ENCODE data around the gene BORCS6.
"Not testable (repeated sequence)": the region's sequence is repeated elsewhere in the genome, so short reads cannot be mapped to it uniquely, and the experiment has no call there.

The BORCS6 gene

DNA sequence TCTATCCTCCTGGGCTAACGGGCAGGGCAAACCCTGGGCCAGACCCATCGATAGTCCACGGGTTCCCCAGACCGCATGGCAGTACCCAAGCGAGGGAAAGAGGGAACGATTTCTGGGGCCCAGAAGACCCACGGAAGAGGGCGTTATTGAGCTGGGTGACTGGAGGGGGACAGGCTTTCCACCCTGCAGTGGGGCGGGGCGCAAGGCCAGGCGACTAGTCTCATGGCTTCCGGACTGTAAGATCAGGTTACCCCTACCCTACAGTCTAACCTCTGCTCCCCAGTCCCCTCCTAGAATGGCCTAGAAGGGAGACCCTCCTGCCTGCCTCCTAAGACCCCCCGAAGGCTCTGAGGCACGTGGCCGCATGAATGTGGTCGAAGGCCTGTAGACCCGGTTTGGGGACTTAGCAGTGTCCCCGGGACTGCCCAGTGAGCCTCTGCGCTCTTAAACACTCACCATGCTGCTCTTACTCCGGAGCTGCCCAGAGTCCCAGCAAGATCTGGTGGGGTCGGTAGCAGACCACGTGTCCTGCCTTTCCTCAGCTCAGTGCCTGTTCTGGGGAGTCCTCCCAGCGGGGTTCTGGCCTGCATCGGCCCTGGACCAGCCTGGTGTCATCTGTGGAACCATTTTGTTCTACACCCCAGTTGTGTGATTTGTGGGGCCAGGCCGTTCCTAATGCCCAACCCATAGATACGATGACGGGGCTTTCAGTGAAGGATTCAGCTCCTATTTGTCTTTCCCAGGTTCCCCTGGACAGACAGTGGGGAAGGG is 33.6 kb upstream of the BORCS6 start:
- Histone ChIP-seq H3K9ac (ENCODE audit: low read length) (peak overlapping the region; percentile 98), H3K27ac (ENCODE audit: low read depth, low read length) (peak overlapping the region; percentile 100), H3K4me3 (ENCODE audit: low read length) (peak overlapping the region; percentile 92), H3K27me3 (ENCODE audit: control insufficient read depth, insufficient read depth, low read length) (no peaks in the 10 kb centered on the region), H3K4me1 (ENCODE audit: control insufficient read depth, insufficient read depth, low read length) (peaks cover 13% of the 10 kb centered on the region), H3K36me3 (ENCODE audit: control insufficient read depth, insufficient read depth, low read length) (peaks cover 12% of the 10 kb centered on the region)

DNA sequence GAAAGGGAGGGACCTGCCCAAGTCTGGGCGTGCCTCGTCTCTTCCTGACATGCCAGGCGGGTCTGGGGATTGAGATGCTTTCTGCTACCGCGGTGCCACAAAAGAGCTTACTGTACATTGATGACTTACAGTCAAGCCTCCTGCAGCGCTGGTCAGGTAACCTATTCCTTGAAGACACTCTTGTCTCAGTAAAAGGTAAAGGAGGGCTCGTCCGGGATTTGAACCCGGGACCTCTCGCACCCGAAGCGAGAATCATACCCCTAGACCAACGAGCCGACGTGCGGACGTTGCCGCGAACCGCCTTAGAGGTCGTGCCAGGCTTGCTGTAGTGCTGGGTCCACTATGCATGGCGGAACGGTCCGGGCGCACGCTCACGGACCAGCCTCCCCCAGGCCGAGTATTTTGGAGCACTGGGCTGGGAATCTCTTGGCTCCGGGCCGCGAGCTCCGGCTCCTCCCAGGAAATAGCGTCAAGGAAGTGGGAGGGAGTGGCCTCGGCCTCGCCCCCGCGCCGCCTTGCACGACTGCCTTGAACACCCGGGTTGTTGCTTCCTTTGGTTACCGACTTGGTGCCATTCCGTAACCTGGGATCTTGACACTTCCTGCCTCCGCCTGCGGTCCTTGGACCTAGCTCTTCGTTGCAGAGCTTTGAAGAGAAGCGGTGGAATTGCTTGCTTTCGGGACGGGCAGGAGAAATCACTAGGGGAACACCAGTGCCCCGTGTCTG is 32.8 kb upstream of the BORCS6 start:
- Histone ChIP-seq H3K27me3 (ENCODE audit: control insufficient read depth, insufficient read depth, low read length) (no peaks in the 10 kb centered on the region), H3K4me1 (ENCODE audit: control insufficient read depth, insufficient read depth, low read length) (peaks cover 13% of the 10 kb centered on the region), H3K27ac (ENCODE audit: low read depth, low read length) (peak overlapping the region; percentile 100), H3K4me3 (ENCODE audit: low read length) (peak overlapping the region; percentile 92), H3K36me3 (ENCODE audit: control insufficient read depth, insufficient read depth, low read length) (peaks cover 4% of the 10 kb centered on the region), H3K9ac (ENCODE audit: low read length) (peak overlapping the region; percentile 98)

DNA sequence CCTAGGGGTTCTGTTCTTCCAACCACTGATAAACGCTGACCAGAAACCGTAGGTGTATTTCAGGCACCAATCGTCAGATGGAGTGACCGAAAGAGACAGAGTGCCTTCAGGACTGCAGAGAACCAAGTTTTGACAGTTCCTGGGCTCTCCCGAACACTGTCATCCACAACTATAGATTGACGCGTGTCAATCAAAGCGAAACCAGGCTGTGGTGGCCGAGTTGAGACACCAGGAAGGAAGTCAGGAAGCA is 32.3 kb upstream of the BORCS6 start:
- Histone ChIP-seq H3K36me3 (ENCODE audit: control insufficient read depth, insufficient read depth, low read length) (no peaks in the 10 kb centered on the region), H3K4me1 (ENCODE audit: control insufficient read depth, insufficient read depth, low read length) (peaks cover 13% of the 10 kb centered on the region), H3K9ac (ENCODE audit: low read length) (peak overlapping the region; percentile 98), H3K27ac (ENCODE audit: low read depth, low read length) (peak overlapping the region; percentile 100), H3K27me3 (ENCODE audit: control insufficient read depth, insufficient read depth, low read length) (no peaks in the 10 kb centered on the region), H3K4me3 (ENCODE audit: low read length) (peak overlapping the region; percentile 92)

DNA sequence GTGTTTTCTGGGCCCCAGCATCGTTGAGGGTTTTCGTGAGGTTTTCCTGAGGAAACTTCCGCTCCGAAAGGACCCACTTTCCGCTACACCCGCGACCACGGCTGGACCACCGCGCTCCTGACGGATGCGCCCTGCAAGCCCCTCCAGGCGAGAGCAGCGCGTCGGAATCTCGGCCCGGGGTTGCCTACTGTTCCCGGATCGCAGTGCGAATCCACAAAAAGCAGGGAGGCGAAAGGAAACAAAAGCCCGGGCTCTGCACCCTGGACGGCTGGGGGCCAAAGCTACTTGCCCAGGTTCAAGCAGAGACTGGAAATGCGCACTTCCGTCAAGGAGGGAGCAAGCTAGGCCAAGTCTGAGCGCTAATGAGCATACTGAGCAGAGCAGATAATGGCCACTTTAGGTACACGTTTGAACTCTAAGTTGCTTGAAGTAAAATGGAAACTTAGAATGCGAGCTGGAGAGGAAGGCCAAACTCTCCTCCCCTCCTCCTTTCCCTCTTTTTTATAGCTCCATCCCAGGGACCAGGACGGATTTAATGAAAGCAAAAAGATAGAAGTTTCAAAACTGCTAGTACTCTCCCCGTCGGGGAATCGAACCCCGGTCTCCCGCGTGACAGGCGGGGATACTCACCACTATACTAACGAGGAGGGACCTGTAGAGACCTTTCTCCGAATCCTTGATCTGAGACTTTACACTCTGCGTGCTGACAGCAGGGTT is 31.8 kb upstream of the BORCS6 start:
- no peaks in the 10 kb centered on the region for H3K36me3 ChIP-seq (ENCODE audit: control insufficient read depth, insufficient read depth, low read length)
- peak overlapping the region; percentile 100 for H3K27ac ChIP-seq (ENCODE audit: low read depth, low read length)
- peak overlapping the region; percentile 98 for H3K9ac ChIP-seq (ENCODE audit: low read length)
- H3K27me3 ChIP-seq (ENCODE audit: control insufficient read depth, insufficient read depth, low read length) = no peaks in the 10 kb centered on the region
- peaks cover 13% of the 10 kb centered on the region for H3K4me1 ChIP-seq (ENCODE audit: control insufficient read depth, insufficient read depth, low read length)
- H3K4me3 ChIP-seq (ENCODE audit: low read length) = peak overlapping the region; percentile 92

DNA sequence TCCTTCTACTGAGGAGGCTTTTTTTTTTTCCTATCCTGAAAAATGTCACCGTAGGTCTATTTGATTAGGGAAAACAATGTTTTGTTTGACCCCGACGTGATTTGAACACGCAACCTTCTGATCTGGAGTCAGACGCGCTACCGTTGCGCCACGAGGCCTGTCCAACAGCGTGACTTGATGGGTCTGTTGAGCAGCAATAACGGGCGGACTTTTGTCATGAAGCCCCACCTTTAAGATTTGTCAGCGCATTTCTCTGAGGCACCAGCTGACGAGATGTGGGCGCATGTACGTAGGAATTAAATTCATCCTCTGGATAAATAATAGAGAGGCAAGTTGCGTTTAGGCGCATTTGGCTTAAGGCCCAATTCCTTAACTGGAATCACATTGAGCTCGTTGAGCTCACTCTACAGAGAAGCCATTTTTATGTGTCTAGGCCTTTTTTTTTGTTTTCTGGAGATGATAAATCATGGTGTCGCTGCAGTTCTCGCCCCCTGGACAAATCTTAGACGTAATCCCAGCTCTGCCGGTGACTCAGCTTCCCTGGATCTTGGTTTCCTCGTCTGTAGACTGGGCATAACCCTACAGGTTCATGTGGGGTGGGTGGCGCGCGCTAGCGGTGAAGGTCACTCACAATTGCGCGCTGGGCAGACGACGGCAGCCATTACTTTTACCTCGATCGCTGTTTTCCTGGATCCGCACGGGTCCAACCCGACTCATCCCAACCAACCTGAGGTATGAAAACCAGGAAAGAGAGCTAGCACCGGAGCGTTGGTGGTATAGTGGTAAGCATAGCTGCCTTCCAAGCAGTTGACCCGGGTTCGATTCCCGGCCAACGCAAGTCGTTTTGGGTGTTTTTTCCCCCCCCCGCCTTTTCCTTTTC is 31.0 kb upstream of the BORCS6 start:
- Histone ChIP-seq H3K9ac (ENCODE audit: low read length) (peak overlapping the region; percentile 98), H3K4me1 (ENCODE audit: control insufficient read depth, insufficient read depth, low read length) (peaks cover 13% of the 10 kb centered on the region), H3K36me3 (ENCODE audit: control insufficient read depth, insufficient read depth, low read length) (no peaks in the 10 kb centered on the region), H3K4me3 (ENCODE audit: low read length) (peak overlapping the region; percentile 92), H3K27ac (ENCODE audit: low read depth, low read length) (peak overlapping the region; percentile 100), H3K27me3 (ENCODE audit: control insufficient read depth, insufficient read depth, low read length) (no peaks in the 10 kb centered on the region)

DNA sequence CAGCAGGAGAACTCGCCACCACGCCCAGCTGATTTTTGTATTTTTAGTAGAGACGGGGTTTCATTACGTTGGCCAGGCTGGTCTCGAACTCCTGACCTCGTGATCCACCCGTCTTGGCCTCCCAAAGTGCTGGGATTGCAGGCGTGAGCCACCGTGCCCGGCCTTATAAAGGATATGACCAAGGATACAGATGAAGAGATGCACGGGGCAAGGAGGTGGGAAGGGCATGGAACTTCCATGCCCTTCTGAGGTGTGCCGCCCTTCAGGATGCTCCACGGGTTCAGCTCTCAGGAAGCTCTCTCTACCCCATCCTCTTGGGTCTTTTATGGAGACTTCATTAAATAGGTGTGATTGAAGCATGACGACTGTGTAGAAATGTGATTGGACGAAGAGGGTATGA is 24.0 kb upstream of the BORCS6 start:
- not testable (repeated sequence) for H3K27ac ChIP-seq (ENCODE audit: low read depth, low read length); H3K4me1 ChIP-seq (ENCODE audit: control insufficient read depth, insufficient read depth, low read length); H3K36me3 ChIP-seq (ENCODE audit: control insufficient read depth, insufficient read depth, low read length); H3K27me3 ChIP-seq (ENCODE audit: control insufficient read depth, insufficient read depth, low read length); H3K9ac ChIP-seq (ENCODE audit: low read length); H3K4me3 ChIP-seq (ENCODE audit: low read length)

DNA sequence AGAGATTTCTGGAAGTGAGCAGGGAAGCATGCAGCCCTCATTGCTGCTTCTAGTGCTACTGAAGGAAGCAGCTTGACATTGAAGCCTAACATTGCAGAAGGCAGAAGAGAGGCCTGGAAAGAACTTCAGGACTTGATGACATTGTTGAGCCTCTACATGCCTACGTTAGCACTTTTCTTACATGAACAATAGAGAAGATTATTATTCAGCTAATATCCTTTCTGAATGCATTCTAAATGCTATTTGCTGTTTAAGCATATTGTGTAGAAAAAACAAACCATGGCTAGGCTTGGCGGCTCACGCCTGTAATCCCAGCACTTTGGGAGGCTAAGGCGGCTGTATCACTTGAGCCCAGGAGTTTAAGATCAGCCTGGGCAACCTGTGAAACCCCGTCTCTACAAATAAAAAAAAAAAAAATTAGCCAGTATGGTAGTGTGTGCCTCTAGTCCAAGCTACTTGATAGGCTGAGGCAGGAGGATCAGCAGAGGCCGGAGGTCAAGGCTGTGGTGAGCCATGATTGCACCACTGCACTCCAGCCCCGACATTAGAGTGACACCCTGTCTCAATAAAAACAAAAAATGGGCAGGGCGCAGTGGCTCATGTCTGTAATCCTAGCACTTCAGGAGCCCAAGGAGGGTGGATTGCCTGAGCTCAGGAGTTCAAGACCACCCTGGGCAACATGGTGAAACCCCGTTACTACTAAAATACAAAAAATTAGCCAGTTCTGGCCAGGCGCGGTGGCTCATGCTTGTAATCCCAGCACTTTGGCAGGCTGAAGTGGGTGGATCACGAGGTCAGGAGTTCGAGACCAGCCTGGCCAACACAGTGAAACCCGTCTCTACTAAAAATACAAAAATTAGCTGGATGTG is 22.6 kb upstream of the BORCS6 start:
- H3K36me3 ChIP-seq (ENCODE audit: control insufficient read depth, insufficient read depth, low read length) = no peaks in the 10 kb centered on the region
- no peak overlapping the region for H3K9ac ChIP-seq (ENCODE audit: low read length)
- H3K4me1 ChIP-seq (ENCODE audit: control insufficient read depth, insufficient read depth, low read length) = peaks cover 4% of the 10 kb centered on the region
- H3K27me3 ChIP-seq (ENCODE audit: control insufficient read depth, insufficient read depth, low read length) = no peaks in the 10 kb centered on the region
- H3K4me3 ChIP-seq (ENCODE audit: low read length) = no peak overlapping the region
- no peak overlapping the region for H3K27ac ChIP-seq (ENCODE audit: low read depth, low read length)

DNA sequence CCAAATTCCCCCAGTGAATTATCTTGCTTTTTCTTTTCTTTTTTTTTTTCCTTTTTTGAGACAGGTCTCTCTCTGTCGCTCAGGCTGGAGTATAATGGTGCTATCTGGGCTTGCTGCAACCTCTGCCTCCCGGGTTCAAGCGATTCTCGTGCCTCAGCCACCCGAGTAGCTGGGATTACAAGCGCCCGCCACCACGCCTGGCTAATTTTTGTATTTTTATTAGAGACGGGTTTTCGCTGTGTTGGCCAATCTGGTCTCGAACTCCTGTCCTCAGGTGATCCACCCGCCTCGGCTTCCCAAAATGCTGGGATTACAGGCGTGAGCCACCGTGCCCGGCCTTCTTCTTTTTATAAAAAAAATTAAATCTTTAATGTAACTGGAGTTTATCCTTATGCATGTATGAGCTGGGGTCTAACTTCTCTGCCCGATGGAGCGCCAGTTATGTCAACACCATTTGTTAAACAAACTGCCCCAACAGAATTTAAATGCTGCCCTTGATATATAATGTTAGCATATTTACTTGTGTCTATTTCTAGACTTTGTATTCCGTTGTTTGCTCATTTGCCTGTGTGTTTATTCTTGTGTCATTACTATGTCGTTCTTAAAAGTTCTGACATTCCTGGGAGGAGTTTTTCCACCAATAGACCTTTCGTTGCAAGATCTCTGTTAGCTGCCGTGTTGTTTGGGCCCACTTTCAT is 20.9 kb upstream of the BORCS6 start:
- H3K27me3 ChIP-seq (ENCODE audit: control insufficient read depth, insufficient read depth, low read length) = no peaks in the 10 kb centered on the region
- H3K27ac ChIP-seq (ENCODE audit: low read depth, low read length) = peak overlapping the region; percentile 67
- no peak overlapping the region for H3K9ac ChIP-seq (ENCODE audit: low read length)
- H3K36me3 ChIP-seq (ENCODE audit: control insufficient read depth, insufficient read depth, low read length) = no peaks in the 10 kb centered on the region
- H3K4me1 ChIP-seq (ENCODE audit: control insufficient read depth, insufficient read depth, low read length) = peaks cover 4% of the 10 kb centered on the region
- peak overlapping the region; percentile 77 for H3K4me3 ChIP-seq (ENCODE audit: low read length)

DNA sequence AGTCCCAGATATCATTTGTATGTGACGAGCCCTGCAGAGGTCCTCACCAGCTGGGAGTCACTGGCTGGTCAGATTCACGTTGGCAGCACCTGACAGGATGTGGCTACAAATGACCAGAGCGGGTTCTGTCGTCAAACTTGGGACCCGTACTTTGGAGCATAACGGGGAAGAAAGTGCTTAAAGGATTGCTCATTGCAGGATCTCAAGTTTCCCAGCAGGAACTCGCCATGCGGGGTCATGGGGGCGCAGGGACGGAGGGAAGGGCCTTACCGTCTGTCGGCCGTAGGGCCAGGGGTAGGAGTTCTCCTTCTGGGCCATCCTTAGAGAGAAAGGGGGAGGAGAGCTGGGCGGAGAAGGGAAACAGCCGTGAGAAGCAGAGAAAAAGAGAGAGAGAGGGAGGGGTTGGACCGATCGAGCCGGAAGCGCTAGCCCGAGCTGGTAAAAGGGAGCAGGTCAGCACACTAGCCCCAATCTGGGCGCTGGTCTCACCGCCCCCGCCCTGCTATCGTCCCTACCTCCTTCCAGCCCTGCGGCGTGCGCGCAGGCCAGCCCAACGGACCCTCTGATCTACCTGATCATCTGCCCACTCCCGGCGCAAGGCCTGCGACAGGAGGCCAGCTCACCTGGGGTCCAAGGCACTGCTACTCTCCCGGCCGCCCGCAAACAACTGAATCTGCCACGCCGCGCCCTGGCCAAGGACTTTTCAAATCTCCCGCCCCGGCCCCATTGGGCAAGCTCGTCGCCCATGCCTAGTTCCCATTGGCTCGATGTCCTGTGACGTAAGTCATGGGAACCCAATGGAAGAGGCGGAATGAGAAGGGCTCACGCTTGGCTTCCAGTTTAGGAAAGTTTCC is 20.2 kb upstream of the BORCS6 start, which contains the start of gene AURKB:
TSS of gene AURKB (minus strand) at position 669 of the 854 bp plus-strand sequence. CDS start at position 318, 351 bp downstream.
- Histone ChIP-seq H3K9ac (ENCODE audit: low read length) (no peak within 1 kb of the TSS), H3K4me1 (ENCODE audit: control insufficient read depth, insufficient read depth, low read length) (peaks cover 4% of the 10 kb centered on the region), H3K27ac (ENCODE audit: low read depth, low read length) (peak within 1 kb of the TSS; percentile 67), H3K36me3 (ENCODE audit: control insufficient read depth, insufficient read depth, low read length) (no peaks in the 10 kb centered on the region), H3K4me3 (ENCODE audit: low read length) (peak within 1 kb of the TSS; percentile 77), H3K27me3 (ENCODE audit: control insufficient read depth, insufficient read depth, low read length) (no peaks in the 10 kb centered on the region)

DNA sequence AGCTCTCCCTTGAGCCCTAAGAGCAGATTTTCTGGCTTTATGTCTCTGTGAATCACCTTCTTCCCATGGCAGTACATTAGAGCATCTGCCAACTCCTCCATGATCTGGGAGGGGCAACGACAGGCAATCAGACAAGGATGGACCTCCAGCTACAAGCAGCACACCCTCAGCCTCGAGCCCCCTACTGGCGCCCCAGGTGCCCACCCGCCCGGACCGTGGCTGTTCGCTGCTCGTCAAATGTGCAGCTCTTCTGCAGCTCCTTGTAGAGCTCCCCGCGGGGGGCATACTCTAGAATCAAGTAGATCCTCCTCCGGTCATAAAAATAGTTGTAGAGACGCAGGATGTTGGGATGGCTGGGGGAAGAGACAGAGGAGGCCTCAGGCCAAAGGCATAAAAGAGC is 16.6 kb upstream of the BORCS6 start:
- Histone ChIP-seq H3K4me1 (ENCODE audit: control insufficient read depth, insufficient read depth, low read length) (peaks cover 4% of the 10 kb centered on the region), H3K27me3 (ENCODE audit: control insufficient read depth, insufficient read depth, low read length) (no peaks in the 10 kb centered on the region), H3K9ac (ENCODE audit: low read length) (no peak overlapping the region), H3K36me3 (ENCODE audit: control insufficient read depth, insufficient read depth, low read length) (no peaks in the 10 kb centered on the region), H3K4me3 (ENCODE audit: low read length) (no peak overlapping the region), H3K27ac (ENCODE audit: low read depth, low read length) (no peak overlapping the region)
